OCI-LY1 (cell line): Measurements from ENCODE around the gene EIF5.

Source experiments
- H2AFZ ChIP-seq: fragments of 200-600 bp; sonication (generic), shearing (Covaris generic); 2 replicates; pipeline ENCODE4 v1.6.0; 2014; ENCODE audit warnings: antibody characterized with exemption, mild to moderate bottlenecking, low read length
- H3F3A ChIP-seq: fragments of 200-600 bp; sonication (generic), shearing (Covaris generic); 2 replicates; pipeline ENCODE4 v1.6.0; 2014; ENCODE audit warnings: mild to moderate bottlenecking, antibody characterized with exemption, low read length, moderate library complexity; ENCODE audit not compliant: insufficient read depth
- H3K27ac ChIP-seq: fragments of 200-600 bp; sonication (generic); 2 replicates; pipeline ENCODE4 v1.5.1; 2014; ENCODE audit warnings: low read length, mixed run types, mild to moderate bottlenecking, low read depth; ENCODE audit not compliant: poor library complexity, severe bottlenecking
- H3K27me3 ChIP-seq: fragments of 200-600 bp; sonication (generic); 2 replicates; pipeline ENCODE4 v1.6.0; 2014; ENCODE audit warnings: antibody characterized with exemption, mild to moderate bottlenecking, low read length, moderate library complexity; ENCODE audit not compliant: insufficient read depth
- H3K36me3 ChIP-seq: fragments of 200-600 bp; sonication (generic); 2 replicates; pipeline ENCODE4 v1.6.1; 2014; ENCODE audit warnings: mild to moderate bottlenecking, antibody characterized with exemption, low read length, moderate library complexity, mixed read lengths; ENCODE audit not compliant: insufficient read depth
- H3K4me1 ChIP-seq: fragments of 200-600 bp; sonication (generic); 2 replicates; pipeline ENCODE4 v1.5.1; 2014; ENCODE audit warnings: mild to moderate bottlenecking, low read length, moderate library complexity; ENCODE audit not compliant: insufficient read depth, severe bottlenecking
- H3K4me2 ChIP-seq: fragments of 200-600 bp; sonication (generic), shearing (Covaris generic); 2 replicates; pipeline ENCODE4 v1.6.1; 2014; ENCODE audit warnings: low read length
- H3K4me3 ChIP-seq: fragments of 200-600 bp; sonication (generic); 2 replicates; pipeline ENCODE4 v1.5.1; 2014; ENCODE audit warnings: low read length, low read depth, mild to moderate bottlenecking, mixed read lengths; ENCODE audit not compliant: poor library complexity, severe bottlenecking
- H3K79me2 ChIP-seq: fragments of 200-600 bp; shearing (Covaris generic); 2 replicates; pipeline ENCODE4 v1.6.1; 2016; ENCODE audit warnings: mixed run types, low read length, mixed read lengths; ENCODE audit not compliant: insufficient read depth
- H3K9ac ChIP-seq: fragments of 200-600 bp; sonication (generic), shearing (Covaris generic); 2 replicates; pipeline ENCODE4 v1.6.1; 2014; ENCODE audit warnings: mild to moderate bottlenecking, low read length, mixed read lengths
- H3K9me2 ChIP-seq: fragments of 200-600 bp; sonication (generic), shearing (Covaris generic); 2 replicates; pipeline ENCODE4 v1.6.1; 2014; ENCODE audit warnings: low read depth, mild to moderate bottlenecking, low read length, mixed read lengths
- H3K9me3 ChIP-seq: fragments of 200-600 bp; shearing (Covaris generic); 2 replicates; pipeline ENCODE4 v1.6.1; 2014; ENCODE audit warnings: low read length, mixed read lengths
- H4K20me1 ChIP-seq: fragments of 200-600 bp; sonication (generic), shearing (Covaris generic); 2 replicates; pipeline ENCODE4 v1.6.0; 2016; ENCODE audit warnings: mild to moderate bottlenecking, low read length; ENCODE audit not compliant: insufficient read depth
- EZH2 ChIP-seq: fragments of 200-600 bp; sonication (generic), shearing (Covaris generic); IDR thresholded peaks from 2 replicates; pipeline ENCODE4 v1.8.0; 2017; ENCODE audit warnings: borderline replicate concordance, mixed run types, mild to moderate bottlenecking, antibody characterized with exemption, low read length, moderate library complexity, mixed read lengths
- TF ChIP-seq, protein P1 (sequence below): fragments of 200-600 bp; sonication (generic), shearing (Covaris generic); IDR thresholded peaks from 2 replicates; pipeline ENCODE4 v1.5.1; 2017; ENCODE audit warnings: mild to moderate bottlenecking, antibody characterized with exemption, low read length, moderate library complexity, mixed read lengths

EIF5 gene

GRCh38 chr14:103310576-103311095 lies 23.4 kb upstream of the EIF5 start:
- TF ChIP-seq, protein P1, sequence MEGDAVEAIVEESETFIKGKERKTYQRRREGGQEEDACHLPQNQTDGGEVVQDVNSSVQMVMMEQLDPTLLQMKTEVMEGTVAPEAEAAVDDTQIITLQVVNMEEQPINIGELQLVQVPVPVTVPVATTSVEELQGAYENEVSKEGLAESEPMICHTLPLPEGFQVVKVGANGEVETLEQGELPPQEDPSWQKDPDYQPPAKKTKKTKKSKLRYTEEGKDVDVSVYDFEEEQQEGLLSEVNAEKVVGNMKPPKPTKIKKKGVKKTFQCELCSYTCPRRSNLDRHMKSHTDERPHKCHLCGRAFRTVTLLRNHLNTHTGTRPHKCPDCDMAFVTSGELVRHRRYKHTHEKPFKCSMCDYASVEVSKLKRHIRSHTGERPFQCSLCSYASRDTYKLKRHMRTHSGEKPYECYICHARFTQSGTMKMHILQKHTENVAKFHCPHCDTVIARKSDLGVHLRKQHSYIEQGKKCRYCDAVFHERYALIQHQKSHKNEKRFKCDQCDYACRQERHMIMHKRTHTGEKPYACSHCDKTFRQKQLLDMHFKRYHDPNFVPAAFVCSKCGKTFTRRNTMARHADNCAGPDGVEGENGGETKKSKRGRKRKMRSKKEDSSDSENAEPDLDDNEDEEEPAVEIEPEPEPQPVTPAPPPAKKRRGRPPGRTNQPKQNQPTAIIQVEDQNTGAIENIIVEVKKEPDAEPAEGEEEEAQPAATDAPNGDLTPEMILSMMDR = no peak
- TF ChIP-seq EZH2 = no peak
- H4K20me1 ChIP-seq = no peaks in the 10 kb centered on the region
- no peak overlapping the region for H3K27ac ChIP-seq
- H3K9ac ChIP-seq = no peak overlapping the region
- no peak overlapping the region for H3K4me2 ChIP-seq
- H3K4me1 ChIP-seq = no peaks in the 10 kb centered on the region
- H3K9me2 ChIP-seq = no peaks in the 10 kb centered on the region
- H3F3A ChIP-seq = no peaks in the 10 kb centered on the region
- no peaks in the 10 kb centered on the region for H3K9me3 ChIP-seq
- no peak overlapping the region for H2AFZ ChIP-seq
- peaks cover 5% of the 10 kb centered on the region; the same call in 1 of the 2 replicates for H3K27me3 ChIP-seq
- H3K79me2 ChIP-seq = no peaks in the 10 kb centered on the region
- no peaks in the 10 kb centered on the region for H3K36me3 ChIP-seq
- H3K4me3 ChIP-seq = no peak overlapping the region

DNA sequence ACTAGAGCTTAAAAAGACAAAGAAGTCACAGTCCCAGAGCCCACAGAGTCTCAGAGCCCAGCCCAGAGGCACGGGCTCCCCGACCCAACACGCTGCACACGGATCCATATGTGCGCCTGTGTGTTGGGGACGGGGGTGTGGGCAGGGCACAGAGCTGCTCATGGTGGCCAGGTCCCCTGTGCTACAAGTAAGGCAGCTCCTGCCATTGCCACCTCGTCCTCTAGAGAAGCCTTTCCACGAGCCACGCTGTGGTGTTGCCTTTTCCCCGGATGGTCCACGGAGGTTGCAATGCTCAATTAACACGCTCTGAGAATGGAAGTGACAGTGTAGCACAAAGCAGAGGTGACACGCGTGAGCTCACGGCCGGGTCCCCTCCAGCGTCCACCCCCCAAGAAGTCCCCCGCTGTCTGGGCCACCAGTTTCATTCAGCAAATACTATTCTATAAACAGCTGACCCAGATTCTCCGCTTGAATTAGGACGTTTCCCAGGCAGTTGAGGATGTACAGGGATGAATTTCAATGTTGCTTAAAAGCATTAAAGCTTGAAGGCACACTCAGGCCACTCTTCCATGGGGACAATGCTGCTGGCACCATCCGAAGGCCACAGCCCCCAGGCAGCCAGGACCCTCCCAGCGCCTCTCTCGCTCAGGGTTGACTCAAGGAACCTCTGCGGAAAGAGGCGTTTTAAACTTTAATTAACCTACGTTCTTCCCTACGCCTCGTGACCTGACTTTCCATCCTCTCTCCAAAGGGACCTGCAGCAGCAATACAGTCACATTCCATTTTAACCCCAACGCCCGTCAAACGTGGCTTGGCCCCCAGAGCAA lies 22.7 kb upstream of the EIF5 start:
- Histone ChIP-seq H3K9me2 (no peaks in the 10 kb centered on the region), H3K9ac (no peak overlapping the region), H3K4me3 (no peak overlapping the region), H3K27me3 (peaks cover 5% of the 10 kb centered on the region; the same call in 1 of the 2 replicates), H2AFZ (no peak overlapping the region), H3K4me2 (no peak overlapping the region), H3F3A (no peaks in the 10 kb centered on the region), H3K4me1 (no peaks in the 10 kb centered on the region), H3K79me2 (no peaks in the 10 kb centered on the region), H3K36me3 (no peaks in the 10 kb centered on the region), H3K9me3 (no peaks in the 10 kb centered on the region), H4K20me1 (no peaks in the 10 kb centered on the region), H3K27ac (no peak overlapping the region)
- TF ChIP-seq, protein P1 = no peak
- TF ChIP-seq EZH2 = no peak

GRCh38 chr14:103312006-103312635 lies 21.9 kb upstream of the EIF5 start:
- H2AFZ ChIP-seq = no peak overlapping the region
- no peaks in the 10 kb centered on the region for H3K36me3 ChIP-seq
- no peaks in the 10 kb centered on the region for H3K79me2 ChIP-seq
- H3K9ac ChIP-seq = no peak overlapping the region
- TF ChIP-seq, protein P1 = no peak
- no peak for TF ChIP-seq EZH2
- no peaks in the 10 kb centered on the region for H3K9me2 ChIP-seq
- H3K27ac ChIP-seq = no peak overlapping the region
- no peaks in the 10 kb centered on the region for H3K9me3 ChIP-seq
- H3K4me1 ChIP-seq = no peaks in the 10 kb centered on the region
- peaks cover 3% of the 10 kb centered on the region; the same call in 1 of the 2 replicates for H3K27me3 ChIP-seq
- H3K4me2 ChIP-seq = no peak overlapping the region
- no peak overlapping the region for H3K4me3 ChIP-seq
- no peaks in the 10 kb centered on the region for H4K20me1 ChIP-seq
- no peaks in the 10 kb centered on the region for H3F3A ChIP-seq
